WI38 (cell line): Measurements from ENCODE around the gene TESPA1.
"Not testable (repeated sequence)": the region's sequence is repeated elsewhere in the genome, so short reads cannot be mapped to it uniquely, and the experiment has no call there.

Experiments used
- H3K4me3 ChIP-seq: 2 replicates; pipeline ENCODE4 v1.5.1; 2011; ENCODE audit warnings: low read depth, mild to moderate bottlenecking, control low read depth, low read length
- TF ChIP-seq, protein P1 (sequence below): IDR thresholded peaks from 2 replicates; pipeline ENCODE4 v1.5.1; 2012; ENCODE audit warnings: low read depth, mild to moderate bottlenecking, control low read depth, low read length

The TESPA1 gene

DNA sequence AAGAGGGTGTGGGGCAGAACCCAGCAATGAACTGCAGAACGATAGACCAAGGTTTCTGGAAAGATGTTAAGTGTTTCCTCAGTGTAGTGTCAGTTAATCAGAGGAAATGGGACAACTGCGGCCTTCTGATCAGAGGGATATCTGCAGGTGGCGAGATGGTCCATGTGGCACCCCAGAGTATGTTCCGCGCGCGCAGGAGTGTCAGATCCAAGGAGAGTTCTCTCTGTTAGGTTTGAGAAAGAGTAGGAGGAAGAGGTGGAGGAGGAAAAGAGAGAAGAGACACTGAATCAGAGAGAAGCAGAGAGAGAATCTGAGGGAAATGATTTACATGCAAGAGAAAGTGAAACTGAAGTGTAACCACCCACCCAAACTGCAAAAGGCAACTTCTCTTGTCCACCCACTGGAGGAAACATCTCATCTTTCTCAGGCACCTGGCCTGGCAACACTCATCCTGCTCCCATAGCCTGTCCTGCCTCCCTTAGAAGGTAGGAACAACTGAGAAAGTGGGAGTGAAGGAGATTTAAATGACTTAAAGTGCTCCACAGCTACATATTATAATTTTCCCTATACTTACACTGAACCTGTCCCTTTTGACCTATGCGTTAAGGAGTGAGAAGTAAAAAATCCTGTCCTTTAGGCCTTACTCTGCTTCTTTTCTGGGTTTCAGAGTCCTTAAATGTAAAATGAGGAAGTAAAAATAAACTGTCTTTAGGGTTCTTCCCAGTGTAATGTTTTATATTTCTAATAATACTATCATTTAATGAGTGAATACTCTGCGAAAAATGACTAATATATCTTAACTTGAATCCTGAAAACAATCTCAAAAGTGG, 6.8 kb upstream of the TESPA1 start:
- no peak overlapping the region for H3K4me3 ChIP-seq
- TF ChIP-seq, protein P1, sequence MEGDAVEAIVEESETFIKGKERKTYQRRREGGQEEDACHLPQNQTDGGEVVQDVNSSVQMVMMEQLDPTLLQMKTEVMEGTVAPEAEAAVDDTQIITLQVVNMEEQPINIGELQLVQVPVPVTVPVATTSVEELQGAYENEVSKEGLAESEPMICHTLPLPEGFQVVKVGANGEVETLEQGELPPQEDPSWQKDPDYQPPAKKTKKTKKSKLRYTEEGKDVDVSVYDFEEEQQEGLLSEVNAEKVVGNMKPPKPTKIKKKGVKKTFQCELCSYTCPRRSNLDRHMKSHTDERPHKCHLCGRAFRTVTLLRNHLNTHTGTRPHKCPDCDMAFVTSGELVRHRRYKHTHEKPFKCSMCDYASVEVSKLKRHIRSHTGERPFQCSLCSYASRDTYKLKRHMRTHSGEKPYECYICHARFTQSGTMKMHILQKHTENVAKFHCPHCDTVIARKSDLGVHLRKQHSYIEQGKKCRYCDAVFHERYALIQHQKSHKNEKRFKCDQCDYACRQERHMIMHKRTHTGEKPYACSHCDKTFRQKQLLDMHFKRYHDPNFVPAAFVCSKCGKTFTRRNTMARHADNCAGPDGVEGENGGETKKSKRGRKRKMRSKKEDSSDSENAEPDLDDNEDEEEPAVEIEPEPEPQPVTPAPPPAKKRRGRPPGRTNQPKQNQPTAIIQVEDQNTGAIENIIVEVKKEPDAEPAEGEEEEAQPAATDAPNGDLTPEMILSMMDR, result no peak

GRCh38 chr12:54989829-54990228, 5.3 kb upstream of the TESPA1 start:
- TF ChIP-seq, protein P1, result no peak
- H3K4me3 ChIP-seq, result no peak overlapping the region

DNA sequence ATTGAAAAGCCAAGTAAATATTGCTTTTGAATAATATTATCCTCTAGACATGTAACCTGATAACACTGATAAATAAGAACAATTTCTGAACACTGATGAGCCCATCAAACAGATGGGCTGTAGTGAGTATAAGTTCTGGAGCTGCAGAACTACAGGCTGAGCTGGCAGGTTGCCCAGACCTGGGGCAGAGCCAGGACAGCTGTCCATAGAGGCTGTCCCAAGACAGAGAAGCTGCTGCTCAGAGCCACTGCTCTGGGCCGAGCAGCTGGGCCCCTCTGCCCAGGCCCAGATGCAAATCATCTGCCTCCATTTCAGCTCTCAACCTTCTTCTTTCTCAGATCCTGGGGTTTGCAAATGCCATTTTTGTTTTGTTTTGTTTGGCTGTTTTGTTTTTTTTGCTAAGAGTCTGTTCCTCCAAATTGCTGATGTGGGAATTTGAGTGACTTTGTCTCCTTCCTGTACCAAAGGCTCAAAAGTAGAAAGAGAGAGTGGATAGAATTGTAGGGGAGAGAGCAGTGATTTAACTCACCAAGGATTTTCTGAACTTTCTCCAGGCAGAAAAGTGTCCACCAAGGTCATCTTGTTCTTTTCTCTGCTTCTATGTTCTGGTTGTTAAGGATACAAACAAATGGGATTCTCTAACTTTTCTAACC, 4.0 kb upstream of the TESPA1 start:
- H3K4me3 ChIP-seq, result no peak overlapping the region
- TF ChIP-seq, protein P1, result no peak

DNA sequence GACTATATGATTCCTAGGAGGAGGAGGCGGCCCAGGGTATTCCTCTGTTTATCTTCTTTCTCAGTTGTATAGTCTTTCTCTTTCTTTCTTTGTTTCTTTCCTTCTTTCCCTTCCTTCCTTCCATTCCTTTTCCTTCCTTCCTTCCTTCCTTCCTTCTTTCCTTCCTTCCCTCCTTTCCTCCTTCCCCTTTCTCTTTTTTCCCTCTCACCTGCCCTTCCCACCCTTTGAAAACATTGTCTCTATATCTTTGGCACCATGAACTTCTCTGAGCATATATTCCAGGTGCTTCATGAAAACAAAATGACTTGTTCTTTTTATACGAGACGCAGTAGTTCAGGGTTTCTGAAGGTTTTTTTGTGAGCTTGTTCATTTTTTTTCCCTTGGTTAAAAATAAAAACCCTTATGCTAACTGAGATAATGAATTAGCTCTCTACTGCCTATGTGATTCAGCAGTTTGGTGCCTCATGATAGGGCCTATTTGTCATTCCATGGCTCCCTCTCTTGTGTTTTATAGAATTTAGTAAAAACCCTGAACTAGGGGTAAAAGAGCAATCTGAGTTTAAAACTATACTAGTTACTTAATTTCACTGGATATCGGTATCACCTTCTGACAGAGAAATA, 3.2 kb upstream of the TESPA1 start:
- H3K4me3 ChIP-seq, result no peak overlapping the region
- TF ChIP-seq, protein P1, result no peak

- H3K4me3 ChIP-seq, result not testable (repeated sequence)
These were observed 2.2 kb upstream of the TESPA1 start for GRCh38 chr12:54986773-54987172.

- H3K4me3 ChIP-seq, result no peak overlapping the region
- TF ChIP-seq, protein P1, result no peak
These were observed 943 bp downstream of the TESPA1 start for GRCh38 chr12:54983536-54984101.

- TF ChIP-seq, protein P1, result no peak
- no peak overlapping the region for H3K4me3 ChIP-seq
These were observed 2.8 kb downstream of the TESPA1 start for GRCh38 chr12:54981796-54982195.
